CD4-positive, alpha-beta T cell treated with Interleukin-17A for 4 hours (primary cell): ENCODE data around the gene SPATA6L.

Experiments used
- DNase-seq: peaks from one replicate; pipeline ENCODE4 v3.0.0-alpha.2; 2020; ENCODE audit warnings: mixed read lengths

The SPATA6L gene, protein sequence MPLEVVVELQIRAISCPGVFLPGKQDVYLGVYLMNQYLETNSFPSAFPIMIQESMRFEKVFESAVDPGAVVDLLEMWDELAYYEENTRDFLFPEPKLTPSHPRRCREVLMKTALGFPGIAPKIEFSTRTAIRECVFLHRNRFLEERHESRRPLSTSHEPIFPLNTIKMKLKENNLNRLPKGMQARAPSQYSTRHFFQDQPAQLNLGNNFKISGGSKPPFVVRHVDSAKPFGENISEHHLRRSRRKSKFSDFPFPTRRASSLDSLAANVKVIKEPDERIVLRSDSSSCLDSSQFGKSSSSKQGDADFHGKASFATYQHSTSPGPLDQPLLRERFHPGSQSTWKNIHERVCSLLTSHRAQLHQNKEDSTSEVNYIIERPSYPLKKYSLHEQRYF

DNA sequence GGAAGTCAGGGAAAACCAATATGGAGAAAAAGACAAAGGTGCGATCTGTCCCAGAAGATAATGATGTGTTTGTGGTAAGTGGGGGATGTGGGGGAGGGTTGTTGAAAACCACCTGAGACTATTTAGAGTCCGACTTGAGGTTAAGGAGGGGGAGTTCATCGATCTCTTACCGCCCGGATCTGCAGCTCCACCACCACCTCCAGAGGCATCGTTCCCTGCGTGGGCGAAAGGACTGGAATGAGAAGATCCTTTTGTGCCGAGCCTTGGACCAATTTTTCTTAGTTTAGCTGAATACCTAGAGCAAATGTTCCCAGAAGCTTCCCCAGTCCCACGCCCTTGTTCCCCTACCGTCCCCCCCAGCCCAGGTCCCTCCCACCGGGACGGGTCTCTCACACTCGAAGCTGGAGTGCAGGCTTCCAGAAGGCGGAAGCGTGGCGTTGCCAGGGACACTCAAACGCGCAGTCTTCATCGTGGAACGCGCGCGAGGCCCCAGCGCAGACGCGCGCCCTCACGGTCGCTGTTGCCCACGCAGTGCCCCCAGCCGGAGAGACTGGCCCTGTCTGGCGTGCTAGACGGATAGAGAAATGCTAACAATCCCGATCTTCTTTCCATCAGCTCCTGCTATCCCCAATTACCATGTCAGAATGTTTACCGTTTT is at the start of gene SPATA6L:
SPATA6L (minus strand) TSS at position 439 of the 658 bp plus-strand sequence; CDS start at position 209, 230 bp downstream.
- DNase-seq, result peak; percentile 67

DNA sequence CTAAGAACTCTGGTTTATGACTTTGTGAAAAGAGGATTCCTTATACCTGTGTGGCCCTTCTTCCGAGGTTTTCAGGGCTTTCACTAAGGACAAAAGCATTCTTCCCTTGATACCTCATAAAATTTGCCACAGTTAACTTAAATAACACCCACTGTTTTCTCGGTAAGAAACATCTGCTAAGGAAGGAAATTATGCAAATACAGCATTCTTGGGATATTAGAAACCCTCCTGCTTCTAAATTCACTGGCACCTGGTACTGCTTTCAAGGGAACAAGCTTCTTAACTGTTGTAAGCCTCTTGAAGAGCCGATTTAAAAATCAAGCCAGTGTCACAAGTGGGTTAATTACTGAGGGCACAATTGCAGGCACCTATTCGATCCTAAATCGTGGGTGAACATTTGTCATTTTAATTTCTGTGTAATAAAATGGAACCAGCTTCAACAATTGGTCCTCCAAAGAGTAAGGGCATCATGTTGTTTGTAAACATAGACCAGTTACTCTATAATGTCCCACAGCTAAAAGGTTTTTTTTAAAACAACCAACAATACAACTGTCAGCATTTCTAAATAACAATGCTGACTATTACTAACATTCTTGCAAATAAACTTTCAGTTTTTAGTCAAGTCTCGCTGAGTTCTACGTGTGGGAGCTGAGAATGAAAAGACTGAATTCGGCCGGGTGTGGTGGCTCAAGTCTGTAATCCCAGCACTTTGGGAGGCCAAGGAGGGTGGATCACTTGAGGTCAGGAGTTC is 48.2 kb upstream of the SPATA6L start:
- no peak for DNase-seq

DNA sequence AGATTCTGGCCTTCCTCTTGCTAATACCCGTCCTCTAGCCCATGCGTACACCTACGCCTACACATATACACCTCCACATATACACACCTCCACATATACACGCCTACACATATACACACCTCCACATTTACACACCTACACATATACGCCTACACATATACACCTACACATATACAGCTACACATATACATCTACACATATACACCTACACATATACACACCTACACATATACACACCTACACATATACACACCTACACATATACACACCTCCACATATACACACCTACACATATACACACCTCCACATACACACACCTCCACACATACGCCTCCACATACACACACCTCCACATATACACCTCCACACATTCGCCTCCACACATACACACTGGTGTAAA is 47.6 kb upstream of the SPATA6L start:
- DNase-seq, result no peak

DNA sequence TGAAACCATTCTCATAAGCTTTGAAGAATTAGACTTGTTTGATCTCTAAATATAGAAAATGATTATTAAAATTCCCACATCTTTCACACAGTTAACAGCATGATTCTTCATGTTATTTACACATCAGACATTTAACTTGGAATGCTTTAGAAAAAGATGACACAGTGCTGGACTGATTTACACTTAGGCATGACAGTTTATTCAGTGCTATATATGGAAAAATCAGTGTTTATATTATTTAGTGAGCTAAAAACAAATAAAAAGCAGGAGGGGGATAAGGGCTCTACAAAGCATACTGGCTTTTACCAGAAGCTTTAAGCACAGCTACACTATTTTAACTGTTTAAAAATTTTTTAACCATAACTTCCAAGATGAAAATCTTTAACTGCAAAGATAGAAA is 43.1 kb upstream of the SPATA6L start:
- DNase-seq, result no peak

DNA sequence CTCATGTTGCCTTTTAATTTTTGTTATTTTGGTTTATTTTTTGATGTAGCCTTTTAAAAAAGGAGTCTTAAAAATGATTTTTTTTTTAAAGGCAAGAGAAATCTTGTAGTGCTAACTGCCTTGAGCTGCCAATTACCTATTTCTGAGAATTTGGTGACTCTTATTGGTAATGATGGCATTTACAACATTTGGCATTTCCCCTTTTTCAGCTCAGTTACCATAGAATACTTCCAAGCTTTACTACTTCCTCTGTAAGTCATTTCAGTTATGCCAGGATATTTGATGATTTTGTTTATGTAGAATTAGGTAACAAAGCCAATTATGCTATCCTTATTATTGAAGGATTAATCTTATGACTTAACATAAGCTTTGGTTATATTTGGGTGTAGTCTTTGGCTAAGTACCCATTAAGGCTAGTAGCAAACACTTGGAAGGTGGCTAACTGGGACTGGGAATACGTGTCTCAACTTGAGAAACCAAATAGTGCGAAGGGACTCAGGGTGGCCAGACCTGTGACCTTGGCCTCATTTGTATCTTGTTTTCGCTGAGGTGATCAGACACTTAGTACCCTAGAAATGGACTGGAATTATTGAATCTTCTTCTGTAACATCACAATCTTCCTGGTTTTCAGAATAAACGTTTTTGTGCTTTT is 40.8 kb upstream of the SPATA6L start:
- no peak for DNase-seq

DNA sequence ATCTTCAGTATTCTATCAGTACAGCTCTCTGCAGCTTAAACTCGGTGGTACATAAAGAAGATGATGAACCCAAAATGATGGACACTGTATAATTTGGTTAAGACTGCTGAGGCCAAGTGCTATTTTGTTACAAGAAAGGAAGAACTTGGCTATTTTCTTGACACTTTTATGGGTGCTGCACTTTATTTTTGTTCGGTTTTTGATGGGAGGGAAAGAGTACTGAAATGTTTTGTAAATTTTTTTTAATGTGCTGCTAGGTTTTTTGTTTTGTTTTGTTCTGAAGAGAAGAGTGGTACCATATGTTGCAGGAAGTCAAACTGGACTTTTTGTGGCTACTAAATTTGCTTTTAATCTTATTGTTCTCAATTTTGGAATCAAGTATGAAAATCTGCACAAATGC is 39.7 kb upstream of the SPATA6L start:
- no peak for DNase-seq

DNA sequence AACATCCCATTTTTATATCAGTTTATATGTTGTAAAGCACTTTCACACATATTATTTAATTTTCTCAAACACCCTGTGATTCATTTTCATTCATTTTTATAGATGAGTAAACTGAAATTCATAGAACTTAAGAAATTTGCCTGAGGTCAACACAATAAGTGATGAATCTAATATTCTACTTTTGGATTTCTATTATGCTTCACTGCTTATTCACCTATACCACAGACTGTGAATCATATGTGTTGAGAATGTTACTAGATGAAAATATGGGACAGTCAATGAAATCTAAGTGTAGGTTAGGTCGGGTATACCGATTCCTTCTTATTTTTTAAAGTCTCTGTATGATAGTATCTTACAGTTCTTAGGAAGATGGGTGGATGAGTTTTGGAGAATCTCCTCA is 37.8 kb upstream of the SPATA6L start:
- DNase-seq, result no peak

DNA sequence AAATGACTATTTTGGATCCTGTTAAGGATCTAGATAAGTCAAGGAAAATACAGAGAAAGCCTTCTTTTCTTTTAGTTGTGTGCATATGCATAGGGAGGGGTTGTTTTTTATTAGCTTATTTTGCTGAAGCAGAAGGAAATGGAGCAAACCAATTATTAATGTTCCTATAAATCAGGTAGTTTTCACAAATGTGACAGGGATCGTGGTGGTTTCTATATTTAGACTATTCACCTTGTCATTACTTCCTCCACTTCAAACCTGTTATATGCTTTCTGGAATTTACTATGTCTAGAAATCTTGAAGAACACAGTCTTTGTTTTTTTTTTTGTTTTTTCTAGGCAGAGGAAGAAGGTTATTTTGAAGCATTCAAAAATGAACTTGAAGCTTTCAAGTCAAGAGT is 35.2 kb upstream of the SPATA6L start:
- no peak for DNase-seq

DNA sequence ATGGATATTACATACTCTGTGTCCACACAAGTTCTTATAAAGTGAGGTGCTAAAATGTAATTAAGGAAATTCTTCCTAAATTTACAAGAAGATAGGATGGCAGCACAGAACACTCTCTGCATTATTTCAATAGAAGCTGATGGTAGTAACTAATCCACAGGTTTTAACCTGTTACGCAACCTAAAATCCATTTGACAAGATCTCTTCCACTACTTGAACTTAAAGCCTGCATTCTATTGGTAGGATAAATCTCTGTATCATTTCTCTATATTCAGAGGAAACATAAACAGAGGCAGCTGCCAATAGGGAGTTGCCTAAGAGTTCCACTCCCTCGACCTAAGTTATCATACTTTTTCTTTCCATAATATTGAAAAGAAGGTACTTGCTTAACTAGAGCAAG is 34.7 kb upstream of the SPATA6L start:
- DNase-seq, result no peak

DNA sequence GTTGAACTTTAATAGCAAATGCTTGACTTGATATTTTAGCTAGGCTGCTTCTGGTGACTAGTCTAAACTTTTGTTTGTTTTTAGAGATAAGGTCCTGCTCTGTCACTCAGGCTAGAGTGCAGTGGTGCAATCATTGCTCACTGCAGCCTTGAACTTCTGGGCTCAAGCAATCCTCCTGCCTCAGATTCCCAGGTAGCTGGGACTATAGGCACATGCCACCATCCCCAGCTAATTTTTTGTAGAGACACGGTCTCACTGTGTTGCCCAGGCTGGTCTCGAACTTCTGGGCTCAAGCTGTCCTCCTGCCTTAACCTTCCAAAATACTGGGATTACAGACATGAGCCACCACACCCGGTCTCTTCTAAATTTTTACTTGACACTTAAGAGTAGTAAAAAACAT is 33.8 kb upstream of the SPATA6L start:
- DNase-seq, result no peak

DNA sequence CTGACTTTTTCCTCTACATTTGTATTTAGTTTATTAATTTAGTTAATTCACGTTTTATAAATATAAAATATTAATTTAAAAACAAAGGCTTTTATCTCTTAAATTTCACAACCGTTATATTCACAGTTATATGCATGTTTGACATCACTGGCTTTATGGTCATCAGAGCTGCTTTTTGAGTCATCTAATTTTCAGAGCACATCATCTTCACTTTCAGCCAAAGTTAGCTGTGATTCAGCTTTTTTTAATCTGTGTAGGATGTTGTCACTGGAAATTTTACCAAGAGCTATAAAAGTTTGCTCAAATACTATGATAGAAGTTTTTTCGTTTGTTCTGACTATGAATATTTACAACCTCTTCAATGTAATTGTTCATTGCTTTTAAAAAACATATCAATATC is 25.5 kb upstream of the SPATA6L start:
- DNase-seq, result no peak

DNA sequence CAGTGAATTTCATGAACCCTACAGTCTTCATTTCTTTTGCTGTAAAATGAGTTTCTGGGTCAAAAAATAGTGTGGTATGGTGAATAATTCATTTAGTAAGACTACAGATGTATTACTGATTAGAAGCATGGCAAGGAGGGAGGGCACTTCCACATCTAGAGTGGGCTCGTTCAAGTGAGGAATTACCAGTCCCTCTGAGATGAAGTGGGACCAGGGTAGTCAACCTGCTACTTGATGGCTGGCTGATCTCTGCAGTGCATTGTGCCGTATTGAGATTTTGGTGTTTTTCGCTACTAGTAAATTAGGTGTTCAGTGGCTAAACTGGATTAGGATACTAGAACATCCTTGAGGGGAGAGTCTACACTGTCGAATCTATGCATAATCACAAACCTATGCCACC is 23.9 kb upstream of the SPATA6L start:
- no peak for DNase-seq

DNA sequence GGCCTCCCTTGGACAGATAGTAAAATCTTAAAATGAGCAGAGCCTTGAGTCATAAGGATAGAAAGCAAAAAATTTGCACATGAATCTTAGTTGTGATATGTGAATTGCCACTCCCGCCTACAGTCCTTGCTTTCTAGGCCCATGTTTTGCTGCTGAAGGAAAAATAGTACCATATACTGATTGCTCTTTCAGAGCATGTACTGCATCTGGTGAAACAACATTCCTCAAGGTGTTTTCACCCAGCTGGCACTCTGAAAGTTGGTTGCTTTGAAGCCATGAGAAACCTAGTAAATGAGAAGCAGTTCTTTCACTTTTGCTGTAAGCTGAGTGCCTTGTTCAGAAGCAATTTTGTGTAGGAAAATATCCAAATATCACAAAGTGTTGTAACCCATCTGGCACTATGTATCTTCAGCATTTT is 23.4 kb upstream of the SPATA6L start:
- DNase-seq, result no peak

DNA sequence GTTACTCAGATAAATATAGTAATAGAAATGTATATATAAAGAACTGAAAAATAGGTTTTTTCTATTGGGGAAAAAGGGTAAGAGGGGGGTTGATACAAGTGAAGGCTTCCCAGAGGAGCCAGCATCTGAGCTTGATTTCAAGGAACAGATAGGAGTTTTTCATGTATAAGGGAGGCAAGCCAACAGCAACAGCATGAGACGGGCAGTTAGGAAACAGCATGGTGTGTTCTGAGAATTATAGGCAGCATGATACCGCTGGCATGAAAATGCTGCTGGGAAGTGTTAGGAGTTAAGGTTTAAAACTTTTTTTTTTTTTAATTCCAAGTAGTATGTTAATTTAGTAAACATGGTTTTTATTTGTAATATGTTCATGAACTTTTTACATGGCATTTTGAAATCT is 22.7 kb upstream of the SPATA6L start:
- DNase-seq, result no peak

DNA sequence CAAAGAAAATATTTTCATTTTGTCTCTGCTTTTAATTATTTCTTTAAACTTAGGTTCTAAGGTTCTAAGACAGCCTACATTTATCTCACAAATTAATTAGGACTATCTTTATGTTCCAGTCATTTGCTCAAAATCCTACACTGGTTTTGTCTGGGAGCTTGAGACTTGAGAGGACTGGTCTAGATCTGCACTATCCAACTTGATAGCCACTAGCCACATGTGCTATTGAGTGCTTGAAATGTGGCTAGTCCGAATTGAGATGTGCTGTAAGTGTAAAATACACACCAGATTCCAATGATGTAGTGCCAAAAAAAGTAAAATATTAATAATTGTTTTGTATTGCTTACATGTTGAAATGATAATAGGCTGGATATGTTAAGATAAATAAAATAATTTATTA is 20.3 kb upstream of the SPATA6L start:
- DNase-seq, result no peak

DNA sequence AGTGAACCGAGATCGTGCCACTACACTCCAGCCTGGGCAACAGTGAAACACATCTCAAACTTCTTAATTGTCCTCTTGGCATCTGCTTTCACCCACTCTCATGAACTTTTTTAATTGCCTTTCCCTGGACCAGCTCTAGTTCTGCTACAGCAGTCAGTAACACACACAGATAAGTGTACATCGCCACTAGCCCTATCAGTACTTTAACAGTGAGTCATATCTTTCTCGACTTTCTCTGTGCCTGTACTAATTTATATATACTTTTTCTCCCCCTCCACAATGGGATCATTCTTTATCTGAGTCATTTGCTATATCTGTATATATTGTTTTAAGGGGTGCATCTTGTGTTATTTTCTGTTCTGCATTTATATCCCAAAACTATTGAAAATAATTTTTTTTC is 19.8 kb upstream of the SPATA6L start:
- no peak for DNase-seq

DNA sequence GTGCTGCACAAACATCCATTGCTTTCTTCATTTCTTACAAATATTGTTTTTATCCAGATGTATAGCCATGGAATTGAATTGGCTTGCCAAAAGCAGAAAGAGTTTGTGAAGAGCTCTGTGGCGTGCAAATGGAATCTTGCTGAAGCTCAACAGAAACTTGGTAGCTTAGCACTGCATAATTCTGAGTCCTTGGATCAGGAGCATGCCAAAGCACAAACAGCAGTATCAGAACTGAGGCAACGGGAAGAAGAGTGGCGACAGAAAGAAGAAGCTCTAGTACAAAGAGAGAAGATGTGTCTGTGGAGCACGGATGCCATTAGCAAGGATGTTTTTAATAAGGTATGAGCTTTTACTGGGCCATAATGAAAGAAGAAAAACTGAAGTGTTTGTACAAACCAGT is 18.5 kb upstream of the SPATA6L start:
- DNase-seq, result no peak

DNA sequence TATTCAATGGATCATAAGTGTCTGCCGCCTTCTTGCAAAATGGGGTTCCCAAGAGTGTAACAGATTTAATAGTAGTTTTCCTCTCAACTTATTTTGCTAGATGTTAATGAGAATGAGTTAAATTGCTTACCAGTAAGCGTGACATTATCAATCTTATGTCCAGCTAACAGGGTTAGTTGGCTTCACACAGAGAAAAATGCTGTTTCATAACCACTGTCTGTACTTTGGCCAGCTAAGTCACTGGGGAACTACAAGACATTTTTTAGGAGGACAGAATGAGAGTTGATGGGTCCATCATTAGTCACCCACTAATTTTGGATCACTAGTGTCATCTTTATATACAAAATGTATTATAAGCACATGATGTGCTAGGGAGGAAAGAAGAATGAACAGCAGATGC is 14.5 kb upstream of the SPATA6L start:
- DNase-seq, result no peak

DNA sequence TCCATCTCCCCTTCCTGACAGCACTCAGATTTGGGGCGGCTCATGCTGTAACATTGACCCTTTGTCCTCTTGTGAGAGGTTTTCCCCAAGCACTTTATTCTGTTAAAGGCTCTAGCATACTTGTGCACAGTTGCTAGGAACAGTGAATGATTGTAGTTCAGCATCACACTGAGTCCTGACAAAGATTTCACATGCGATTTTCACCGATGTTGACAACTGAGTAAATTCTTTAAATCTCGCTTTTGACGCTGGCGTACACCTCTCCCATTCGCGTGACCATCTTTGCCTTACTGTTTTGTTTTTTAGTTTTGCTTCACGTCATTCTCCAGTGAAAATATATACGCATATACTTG is 13.9 kb upstream of the SPATA6L start:
- no peak for DNase-seq

DNA sequence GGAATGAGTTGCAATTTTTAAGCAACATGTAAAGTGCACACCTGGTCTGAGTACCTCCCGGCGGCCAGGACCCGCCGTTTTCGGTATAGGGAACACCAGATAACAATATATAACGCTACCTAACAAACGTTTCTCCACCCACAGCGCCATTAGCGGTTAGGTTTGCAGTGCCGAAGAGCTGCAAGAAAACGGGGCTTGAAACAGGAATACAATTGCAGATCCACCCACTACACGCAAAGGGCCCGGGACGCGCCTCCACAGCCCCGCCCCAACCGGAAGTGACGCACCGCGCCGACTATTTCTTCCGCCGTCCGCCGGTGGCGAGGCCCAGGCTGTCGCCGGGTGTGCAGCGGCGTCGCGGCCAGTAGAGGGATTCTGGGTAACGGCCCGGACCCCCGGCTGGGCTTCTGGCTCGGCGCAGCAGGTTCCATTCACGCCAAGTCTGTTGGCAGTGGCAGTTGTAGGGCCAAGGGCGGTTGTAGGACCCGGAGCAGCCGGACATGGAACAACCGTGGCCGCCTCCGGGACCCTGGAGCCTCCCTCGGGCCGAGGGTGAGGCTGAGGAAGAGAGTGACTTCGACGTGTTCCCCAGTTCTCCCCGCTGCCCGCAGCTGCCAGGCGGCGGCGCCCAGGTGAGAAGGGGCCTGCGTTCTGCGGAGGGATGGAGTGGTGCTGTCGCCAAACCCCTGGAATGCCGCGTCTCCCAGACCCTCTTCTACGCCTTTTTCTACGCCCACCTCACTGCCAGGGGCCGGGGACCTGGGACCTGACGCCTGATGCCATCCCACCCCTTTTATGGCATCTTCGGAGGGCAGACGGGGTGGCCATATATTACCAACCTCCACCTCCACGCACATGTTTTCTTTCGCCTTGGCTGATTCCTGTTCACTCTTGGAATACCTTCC is 13.2 kb upstream of the SPATA6L start, which contains the start of gene CDC37L1:
CDC37L1 (plus strand) TSS at position 302 of the 905 bp plus-strand sequence; CDS start at position 501, 199 bp downstream.
- peak; percentile 99 for DNase-seq

DNA sequence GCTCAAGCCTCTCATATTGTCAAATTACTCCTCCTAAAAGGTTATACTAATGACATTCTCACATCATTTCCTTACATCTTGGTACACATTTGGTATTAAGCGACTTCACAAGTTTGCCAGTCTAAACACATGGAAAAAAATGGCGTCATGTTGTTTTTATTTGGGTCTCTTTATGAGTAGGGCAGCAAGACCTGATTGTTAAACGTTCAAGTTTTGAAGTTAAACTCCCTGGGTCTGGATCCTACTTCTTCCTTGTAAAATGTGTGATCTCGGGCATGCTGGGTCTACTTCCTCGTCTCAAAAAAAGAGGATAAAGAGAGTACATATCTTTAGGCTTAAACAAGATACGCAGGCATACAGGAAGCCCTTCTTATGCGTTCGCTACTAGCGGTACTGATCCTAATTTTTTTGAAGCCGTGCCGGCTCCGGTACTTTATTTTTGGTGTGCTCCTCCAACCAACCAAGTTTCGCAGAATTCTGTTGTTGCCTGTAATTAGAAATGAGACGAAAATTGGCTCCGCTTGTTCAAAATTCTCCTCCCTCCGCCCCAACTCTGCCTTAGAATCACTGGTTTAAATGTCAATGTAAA is 12.5 kb upstream of the SPATA6L start:
- no peak for DNase-seq

DNA sequence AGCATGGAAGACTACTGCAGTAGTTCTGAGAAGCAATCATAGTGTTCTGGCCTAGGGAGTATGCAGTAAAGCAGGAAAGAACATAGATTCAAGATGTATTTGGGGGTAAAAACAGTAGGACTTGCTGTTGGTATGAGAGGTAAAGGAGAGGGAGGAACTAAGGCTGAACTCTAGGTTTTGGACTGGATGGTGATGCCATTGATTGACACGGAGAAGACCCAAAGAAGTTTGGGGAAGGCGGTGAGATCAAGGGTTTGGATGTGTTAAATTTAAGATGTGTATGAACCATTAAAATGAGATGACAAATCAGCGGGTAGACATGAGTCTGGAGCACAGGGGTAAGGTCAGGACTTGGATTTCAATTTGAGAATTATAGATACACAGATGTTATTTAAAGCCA is 11.1 kb upstream of the SPATA6L start:
- no peak for DNase-seq
